Psoas muscle (tissue), 8 donors: Measurements from ENCODE around the gene SRP9. TPM values are rescaled to one million over a fixed set of nuclear protein-coding genes. Genes with fewer than 3 reads are reported as not detected.

Experiments
- ATAC-seq, 4 donors: fragments of 200-7000 bp; cut with Tn5 transposase; one replicate each; pipeline ENCODE4 v1.9.1; 2020; ENCODE audit warnings: moderate library complexity in 3 of 4, mild to moderate bottlenecking in 2 of 4
- DNase-seq, 2 donors: peaks; one replicate each; pipeline ENCODE4 v3.0.0-alpha.2; 2020
- H3K27ac ChIP-seq: fragments of 200-600 bp; one replicate; pipeline ENCODE4 v1.8.0; 2022
- H3K27me3 ChIP-seq, 3 donors: fragments of 200-600 bp in 1 of 3; one replicate each; pipeline versions ENCODE4 v1.6.1 to v1.8.0; 2013 to 2022; ENCODE audit warnings: low read length in 2 of 3, mild to moderate bottlenecking in 2 of 3, moderate library complexity in 1 of 3; ENCODE audit not compliant: insufficient read depth in 3 of 3
- H3K36me3 ChIP-seq, 2 donors: fragments of 200-600 bp in 1 of 2; one replicate each; pipeline versions ENCODE4 v1.6.1 to v1.8.0; 2013 to 2022; ENCODE audit warnings: low read depth in 1 of 2, mild to moderate bottlenecking in 1 of 2, moderate library complexity in 1 of 2; ENCODE audit not compliant: insufficient read depth in 1 of 2
- H3K4me1 ChIP-seq: fragments of 200-600 bp; one replicate; pipeline ENCODE4 v1.8.0; 2022
- H3K4me3 ChIP-seq: fragments of 200-600 bp; one replicate; pipeline ENCODE4 v1.8.0; 2022; ENCODE audit warnings: mild to moderate bottlenecking
- H3K9me3 ChIP-seq: fragments of 200-600 bp; one replicate; pipeline ENCODE4 v1.8.0; 2022
- CTCF ChIP-seq: fragments of 200-600 bp; IDR thresholded peaks from one replicate; pipeline ENCODE4 v1.8.0; 2022; ENCODE audit warnings: antibody characterized with exemption
- WGBS, 3 donors: extraction: QIAGEN DNeasy Blood & Tissue Kit; methylation state at CpG; one replicate each; pipeline versions ENCODE4 v1.1.6 to v1.1.7; 2013; 5-methylcytosine and 5-hydroxymethylcytosine counted together
- intact Hi-C, 2 donors: fragments of 100-400 bp; cut with DNase I; formaldehyde crosslinking; loops; one replicate each; pipeline versions ENCODE4 v1.11.0 to v1.14.2; 2022
- long read RNA-seq, 2 donors: library from polyadenylated mRNA; unstranded; transcript quantifications; one replicate each; pipeline ENCODE4 v2.0.0, GENCODE V29; 2021
- polyA plus RNA-seq, 3 donors: library from polyadenylated mRNA; stranded (reverse); fragments of 200-250 nt; gene quantifications; one replicate each; pipeline ENCODE4 v1.2.3, GENCODE V29; 2013
- total RNA-seq, 4 donors: library from RNA; stranded (reverse); fragmentation: NEBNext Ultra II Directional in 2 of 4; extraction: Animal tissue kit (Norgen Biotek cat#: 25700) in 2 of 4; gene quantifications; one replicate each; pipeline versions ENCODE4 v1.2.1 to v1.2.4, GENCODE V29; 2021 to 2023
- donor health status: healthy with polysubstance abuse.
- donor health status: DM: no; HTN: no; CAD: no; lungs with moderate emphysema.
- donor health status: Bipolar disorder and iron deficiency.
- donor health status: healthy.
- donor health status: DM: yes; HTN: yes; CAD: no.
- donor health status: DM: no; HTN: no; CAD: no.
- donor health status: DM: no; HTN: no; CAD: no.
- donor health status: DM: yes; HTN: yes; CAD: no.

Gene SRP9
- 100 to 1,000 TPM; 137 to 199 (median 154) TPM for total RNA-seq
- polyA plus RNA-seq = 100 to 1,000 TPM; 137 to 216 (median 143) TPM
- long read RNA-seq, donor 1, transcript SRP9-201 (3 exons, 1,480 nt) = major isoform, 113 of 144 reads
- long read RNA-seq, donor 1, transcript SRP9-203 (4 exons, 1,596 nt) = minor isoform, 20 of 144 reads
- long read RNA-seq, donor 1, partial matches to known transcripts = 3 of 144 reads
- long read RNA-seq, donor 1, other reads (novel, unspliced or antisense) = 7 of 144 reads
- long read RNA-seq, donor 2, transcript SRP9-201 (3 exons, 1,480 nt) = major isoform, 158 of 219 reads
- long read RNA-seq, donor 2, transcript SRP9-203 (4 exons, 1,596 nt) = minor isoform, 34 of 219 reads
- long read RNA-seq, donor 2, partial matches to known transcripts = 0 of 219 reads
- long read RNA-seq, donor 2, other reads (novel, unspliced or antisense) = 23 of 219 reads

GRCh38 chr1:225777583-225778336 lies at the start of gene SRP9:
SRP9 (plus strand) TSS chr1:225777826; CDS start chr1:225777941, 115 bp downstream.
- ATAC-seq (peak; percentile 99 to 100 (median 100)), DNase-seq (peak; percentile 99 to 100)
- intact Hi-C loops = loop anchor here (2.0 to 10.0 kb wide), 4 partner anchors 35 to 197 kb away; partner anchors contain the start of gene EPHX1 (in 2 of the 2)
- H3K9me3 ChIP-seq = no peaks in the 10 kb centered on the region
- H3K27ac ChIP-seq = peak within 1 kb of the TSS; percentile 89
- 0% methylated on average over 40 to 46 of the region's 46 CpGs for WGBS, 3 donors
- H3K4me3 ChIP-seq = peak within 1 kb of the TSS; percentile 76
- H3K4me1 ChIP-seq = peaks cover 40% of the 10 kb centered on the region
- H3K36me3 ChIP-seq = peaks cover 2 to 12% of the 10 kb centered on the region in 2 donors
- H3K27me3 ChIP-seq = no peaks in the 10 kb centered on the region
- TF ChIP-seq CTCF = peak; percentile 82

GRCh38 chr1:225731491-225731890 lies 46.1 kb upstream of the SRP9 start:
- Histone ChIP-seq H3K4me1 (peaks cover 15% of the 10 kb centered on the region), H3K9me3 (no peaks in the 10 kb centered on the region), H3K27ac (no peak overlapping the region), H3K27me3 (no peaks in the 10 kb centered on the region), H3K4me3 (no peak overlapping the region), H3K36me3 (no peaks in the 10 kb centered on the region)
- no peak for TF ChIP-seq CTCF
- ATAC-seq = no peak
- no peak for DNase-seq
- intact Hi-C loops = no loop called here

GRCh38 chr1:225733254-225733653 lies 44.4 kb upstream of the SRP9 start:
- DNase-seq = no peak
- H3K27ac ChIP-seq = no peak overlapping the region
- no peak for TF ChIP-seq CTCF
- intact Hi-C loops = no loop called here
- no peak for ATAC-seq
- H3K9me3 ChIP-seq = no peaks in the 10 kb centered on the region
- WGBS, 3 donors = 79 to 85% (median 80%) methylated on average over 4 of the region's 4 CpGs
- H3K4me1 ChIP-seq = peaks cover 19% of the 10 kb centered on the region
- no peaks in the 10 kb centered on the region for H3K36me3 ChIP-seq
- H3K4me3 ChIP-seq = no peak overlapping the region
- H3K27me3 ChIP-seq = no peaks in the 10 kb centered on the region

- no peak overlapping the region for H3K4me3 ChIP-seq
- H3K4me1 ChIP-seq = peaks cover 19% of the 10 kb centered on the region
- no peaks in the 10 kb centered on the region for H3K27me3 ChIP-seq
- intact Hi-C loops = no loop called here
- 50 to 64% (median 52%) methylated on average over 12 of the region's 12 CpGs for WGBS, 3 donors
- no peak for TF ChIP-seq CTCF
- H3K27ac ChIP-seq = peak overlapping the region; percentile 69
- ATAC-seq (peak; percentile 92 to 97 (median 96)), DNase-seq (peak; percentile 76 to 85)
- no peaks in the 10 kb centered on the region for H3K36me3 ChIP-seq
- H3K9me3 ChIP-seq = no peaks in the 10 kb centered on the region
Measured at GRCh38 chr1:225735252-225736149, 42.1 kb upstream of the SRP9 start.
